Hepatocyte (in vitro differentiated cells): ENCODE data around the gene ITPR2. TPM values are rescaled to one million over a fixed set of nuclear protein-coding genes. Genes with fewer than 3 reads are reported as not detected.

Experiments
- DNase-seq: peaks from one replicate; pipeline ENCODE4 v3.0.0-alpha.2; 2016; ENCODE audit warnings: low spot score
- H2AFZ ChIP-seq: fragments of 200-600 bp; sonication (generic); 2 replicates; pipeline ENCODE4 v1.6.0; 2016; ENCODE audit warnings: antibody characterized with exemption, mild to moderate bottlenecking
- H3K27ac ChIP-seq: fragments of 200-600 bp; sonication (generic); 2 replicates; pipeline ENCODE4 v1.5.1; 2016; ENCODE audit warnings: mild to moderate bottlenecking
- H3K27me3 ChIP-seq: fragments of 200-600 bp; sonication (generic); 2 replicates; pipeline ENCODE4 v1.6.1; 2016
- H3K36me3 ChIP-seq: fragments of 200-600 bp; sonication (generic); replicated peaks from 2 replicates; pipeline ENCODE4 v1.5.1; 2016; ENCODE audit warnings: low read depth; ENCODE audit not compliant: insufficient read depth
- H3K4me1 ChIP-seq: fragments of 200-600 bp; sonication (generic); 2 replicates; pipeline ENCODE4 v1.5.1; 2016; ENCODE audit warnings: mild to moderate bottlenecking, moderate library complexity; ENCODE audit not compliant: insufficient read depth
- H3K4me2 ChIP-seq: fragments of 200-600 bp; sonication (generic); 2 replicates; pipeline ENCODE4 v1.6.0; 2016
- H3K4me3 ChIP-seq: fragments of 200-600 bp; sonication (generic); 2 replicates; pipeline ENCODE4 v1.5.1; 2016; ENCODE audit warnings: mild to moderate bottlenecking
- H3K79me2 ChIP-seq: fragments of 200-600 bp; sonication (generic); 2 replicates; pipeline ENCODE4 v1.6.0; 2017; ENCODE audit warnings: mild to moderate bottlenecking
- H3K9me2 ChIP-seq: fragments of 200-600 bp; sonication (generic); replicated peaks from 2 replicates; pipeline ENCODE4 v1.6.0; 2017; ENCODE audit warnings: mild to moderate bottlenecking; ENCODE audit not compliant: insufficient read depth
- H3K9me3 ChIP-seq: fragments of 200-600 bp; sonication (generic); 2 replicates; pipeline ENCODE4 v1.5.1; 2016; ENCODE audit warnings: low read depth, mild to moderate bottlenecking
- H4K20me1 ChIP-seq: fragments of 200-600 bp; sonication (generic); 2 replicates; pipeline ENCODE4 v1.6.0; 2016; ENCODE audit warnings: mild to moderate bottlenecking; ENCODE audit not compliant: insufficient read depth, poor library complexity, severe bottlenecking
- CTCF ChIP-seq: fragments of 200-600 bp; sonication (generic); IDR thresholded peaks from 2 replicates; pipeline ENCODE4 v1.5.1; 2016; ENCODE audit warnings: antibody characterized with exemption, mild to moderate bottlenecking; ENCODE audit not compliant: poor library complexity
- EZH2 ChIP-seq: fragments of 200-600 bp; sonication (generic); IDR thresholded peaks from 2 replicates; pipeline ENCODE4 v1.6.1; 2016; ENCODE audit warnings: antibody characterized with exemption, mild to moderate bottlenecking, borderline replicate concordance
- EZH2phosphoT487 ChIP-seq: fragments of 200-600 bp; sonication (generic); IDR thresholded peaks from one replicate; pipeline ENCODE4 v1.6.1; 2018; ENCODE audit warnings: antibody characterized with exemption, mild to moderate bottlenecking, low read depth, moderate library complexity; ENCODE audit not compliant: unreplicated experiment, severe bottlenecking
- whole genome bisulfite sequencing: methylation state at CpG from one replicate; pipeline ENCODE4 v1.1.6; 2016; ENCODE audit warnings: low lambda C conversion rate; ENCODE audit errors: missing lambda C conversion rate; 5-methylcytosine and 5-hydroxymethylcytosine counted together
- polyA plus RNA-seq: library from polyadenylated mRNA; unstranded; fragments of >200 nt; fragmentation: Nextera tagmentation; extraction: Ambion mirVana; gene quantifications from 2 replicates; pipeline ENCODE4 v1.2.1, GENCODE V29; 2016
- total RNA-seq: library from RNA; depleted of rRNA; stranded (reverse); fragments of >200 nt; gene quantifications from 2 replicates; pipeline ENCODE4 v1.2.3, GENCODE V29; 2014

The ITPR2 gene
- total and polyA plus RNA-seq, 2 experiments from 2014 or later = 22.0 to 51.4 TPM

GRCh38 chr12:26369588-26369987, 463.4 kb downstream of the ITPR2 start:
- H3K9me2 ChIP-seq = no peaks in the 10 kb centered on the region
- no peak overlapping the region for H3K27ac ChIP-seq

GRCh38 chr12:26367991-26368730, 464.8 kb downstream of the ITPR2 start:
- H3K9me2 ChIP-seq = no peaks in the 10 kb centered on the region
- 96% methylated on average over 1 of the region's 1 CpG for WGBS
- DNase-seq = no peak
- H3K27ac ChIP-seq = no peak overlapping the region
- H3K4me2 ChIP-seq = no peak overlapping the region
- H2AFZ ChIP-seq = no peak overlapping the region
- no peaks in the 10 kb centered on the region for H3K79me2 ChIP-seq
- no peaks in the 10 kb centered on the region for H3K36me3 ChIP-seq
- no peak for TF ChIP-seq EZH2phosphoT487
- TF ChIP-seq EZH2 = no peak
- TF ChIP-seq CTCF = no peak
- H3K4me3 ChIP-seq = no peak overlapping the region
- no peaks in the 10 kb centered on the region for H3K27me3 ChIP-seq
- no peaks in the 10 kb centered on the region for H3K9me3 ChIP-seq
- H3K4me1 ChIP-seq = no peaks in the 10 kb centered on the region
- H4K20me1 ChIP-seq = no peaks in the 10 kb centered on the region

More at GRCh38 chr12:26369588-26369987, 463.4 kb downstream of the ITPR2 start:
- WGBS = 75% methylated on average over 4 of the region's 4 CpGs
- Histone ChIP-seq H3K4me1 (no peaks in the 10 kb centered on the region), H3K27me3 (no peaks in the 10 kb centered on the region), H3K4me2 (no peak overlapping the region), H3K9me3 (no peaks in the 10 kb centered on the region), H3K36me3 (no peaks in the 10 kb centered on the region), H4K20me1 (no peaks in the 10 kb centered on the region), H3K4me3 (no peak overlapping the region), H2AFZ (no peak overlapping the region), H3K79me2 (no peaks in the 10 kb centered on the region)
- DNase-seq = peak; percentile 13
- no peak for TF ChIP-seq EZH2
- TF ChIP-seq CTCF = no peak
- TF ChIP-seq EZH2phosphoT487 = no peak

- no peak overlapping the region for H3K4me2 ChIP-seq
- no peak for TF ChIP-seq CTCF
- no peak for TF ChIP-seq EZH2
- no peak for TF ChIP-seq EZH2phosphoT487
- H3K9me2 ChIP-seq = no peaks in the 10 kb centered on the region
Measured at GRCh38 chr12:26361964-26362363, 471.0 kb downstream of the ITPR2 start.

More at GRCh38 chr12:26361964-26362363, 471.0 kb downstream of the ITPR2 start:
- WGBS = 44% methylated on average over 1 of the region's 1 CpG
- Histone ChIP-seq H2AFZ (no peak overlapping the region), H4K20me1 (no peaks in the 10 kb centered on the region), H3K4me1 (no peaks in the 10 kb centered on the region), H3K27ac (no peak overlapping the region), H3K27me3 (no peaks in the 10 kb centered on the region), H3K4me3 (no peak overlapping the region), H3K36me3 (no peaks in the 10 kb centered on the region), H3K9me3 (no peaks in the 10 kb centered on the region), H3K79me2 (no peaks in the 10 kb centered on the region)
- DNase-seq = peak; percentile 7
